Liver (tissue), 9 donors: ENCODE results near the gene NCOA3. TPM values are rescaled to one million over a fixed set of nuclear protein-coding genes. Genes with fewer than 3 reads are reported as not detected.

ENCODE experiments used
- DNase-seq: peaks from one replicate; pipeline ENCODE4 v3.0.0-alpha.2; 2017; ENCODE audit warnings: low spot score
- H3K27ac ChIP-seq, 2 donors: one replicate each; pipeline ENCODE4 v1.7.0; 2013; ENCODE audit warnings: inconsistent platforms in 2 of 2, low read length in 2 of 2, control low read depth in 1 of 2, low read depth in 1 of 2, mild to moderate bottlenecking in 1 of 2
- H3K27me3 ChIP-seq, 4 donors: one replicate each; pipeline versions ENCODE4 v1.6.1 to v1.7.0; 2013; ENCODE audit warnings: low read length in 3 of 4, inconsistent platforms in 1 of 4, mild to moderate bottlenecking in 1 of 4, moderate library complexity in 1 of 4; ENCODE audit not compliant: control insufficient read depth in 4 of 4, insufficient read depth in 4 of 4
- H3K36me3 ChIP-seq, 4 donors: one replicate each; pipeline versions ENCODE4 v1.6.1 to v1.7.0; 2013; ENCODE audit warnings: low read length in 3 of 4, mild to moderate bottlenecking in 3 of 4, low read depth in 1 of 4, moderate library complexity in 1 of 4; ENCODE audit not compliant: control insufficient read depth in 4 of 4, insufficient read depth in 3 of 4
- H3K4me1 ChIP-seq, 4 donors: one replicate each; pipeline versions ENCODE4 v1.6.1 to v1.7.0; 2013; ENCODE audit warnings: low read length in 3 of 4, mild to moderate bottlenecking in 3 of 4, moderate library complexity in 1 of 4; ENCODE audit not compliant: control insufficient read depth in 4 of 4, insufficient read depth in 4 of 4
- H3K4me3 ChIP-seq, 3 donors: one replicate each; pipeline versions ENCODE4 v1.6.1 to v1.7.0; 2013; ENCODE audit warnings: low read length in 3 of 3, control low read depth in 1 of 3, low read depth in 1 of 3, mild to moderate bottlenecking in 1 of 3
- H3K9ac ChIP-seq, 2 donors: one replicate each; pipeline ENCODE4 v1.7.0; 2013; ENCODE audit warnings: low read length in 2 of 2, mild to moderate bottlenecking in 2 of 2, moderate library complexity in 2 of 2, control low read depth in 1 of 2, low read depth in 1 of 2
- H3K9me3 ChIP-seq, 4 donors: one replicate each; pipeline versions ENCODE4 v1.6.1 to v1.7.0; 2013; ENCODE audit warnings: low read length in 3 of 4; ENCODE audit not compliant: control insufficient read depth in 4 of 4
- ATF3 ChIP-seq: IDR thresholded peaks from 2 replicates; pipeline ENCODE4 v1.6.1; 2016; ENCODE audit warnings: antibody characterized with exemption
- CTCF ChIP-seq: fragments of 150-350 bp; IDR thresholded peaks from 2 replicates; pipeline ENCODE4 v1.5.1; 2017; ENCODE audit warnings: improper control_type of control experiment, low read depth, low read length; ENCODE audit not compliant: missing input control
- EGR1 ChIP-seq, 2 donors: IDR thresholded peaks; 2 replicates each; pipeline ENCODE4 v1.6.1; 2016 to 2018; ENCODE audit warnings: antibody characterized with exemption in 2 of 2, low read depth in 2 of 2
- FOXA1 ChIP-seq: IDR thresholded peaks from 2 replicates; pipeline ENCODE4 v1.6.1; 2016; ENCODE audit warnings: antibody characterized with exemption
- FOXA2 ChIP-seq: IDR thresholded peaks from 2 replicates; pipeline ENCODE4 v1.6.1; 2016; ENCODE audit warnings: antibody characterized with exemption
- GABPA ChIP-seq, 2 donors: IDR thresholded peaks in 1 of 2; conservative IDR thresholded peaks in 1 of 2; 2 replicates each; pipeline ENCODE4 v1.6.1; 2016; ENCODE audit warnings: antibody characterized with exemption in 2 of 2, mild to moderate bottlenecking in 1 of 2, moderate library complexity in 1 of 2
- HNF4A ChIP-seq, 2 donors: conservative IDR thresholded peaks; 2 replicates each; pipeline ENCODE4 v1.6.1; 2016; ENCODE audit warnings: antibody characterized with exemption in 2 of 2, mild to moderate bottlenecking in 2 of 2
- HNF4G ChIP-seq: IDR thresholded peaks from 2 replicates; pipeline ENCODE4 v1.6.1; 2016; ENCODE audit warnings: antibody characterized with exemption
- MAX ChIP-seq: IDR thresholded peaks from 2 replicates; pipeline ENCODE4 v1.6.1; 2016; ENCODE audit warnings: antibody characterized with exemption
- NR2F2 ChIP-seq: IDR thresholded peaks from 2 replicates; pipeline ENCODE4 v1.6.1; 2016; ENCODE audit warnings: antibody characterized with exemption
- RAD21 ChIP-seq, 2 donors: IDR thresholded peaks; 2 replicates each; pipeline ENCODE4 v1.6.1; 2016; ENCODE audit warnings: antibody characterized with exemption in 2 of 2, mild to moderate bottlenecking in 2 of 2
- REST ChIP-seq: IDR thresholded peaks from 2 replicates; pipeline ENCODE4 v1.6.1; 2016; ENCODE audit warnings: antibody characterized with exemption, mild to moderate bottlenecking
- RXRA ChIP-seq, 2 donors: IDR thresholded peaks; 2 replicates each; pipeline ENCODE4 v1.6.1; 2017 to 2018; ENCODE audit warnings: antibody characterized with exemption in 2 of 2, mild to moderate bottlenecking in 1 of 2
- SP1 ChIP-seq: IDR thresholded peaks from 2 replicates; pipeline ENCODE4 v1.6.1; 2018; ENCODE audit warnings: antibody characterized with exemption, mild to moderate bottlenecking
- TAF1 ChIP-seq: conservative IDR thresholded peaks from 2 replicates; pipeline ENCODE4 v1.6.1; 2016; ENCODE audit warnings: antibody characterized with exemption, mild to moderate bottlenecking
- YY1 ChIP-seq: IDR thresholded peaks from 2 replicates; pipeline ENCODE4 v1.6.1; 2016; ENCODE audit warnings: antibody characterized with exemption, mild to moderate bottlenecking
- ZBTB33 ChIP-seq: IDR thresholded peaks from 2 replicates; pipeline ENCODE4 v1.6.1; 2016; ENCODE audit warnings: antibody characterized with exemption
- polyA plus RNA-seq, 2 donors: library from polyadenylated mRNA; stranded (reverse) in 1 of 2; unstranded in 1 of 2; fragments of 200-250 nt in 1 of 2; fragments of >200 nt in 1 of 2; fragmentation: Nextera tagmentation in 1 of 2; extraction: Ambion mirVana in 1 of 2; gene quantifications; one replicate each; pipeline versions ENCODE4 v1.2.1 to v1.2.3, GENCODE V29; 2013 to 2015
- total RNA-seq, 2 donors: library from RNA; depleted of rRNA; stranded (reverse); fragments of >200 nt; gene quantifications; one replicate each; pipeline ENCODE4 v1.2.3, GENCODE V29; 2014
- donor health status: healthy.
- donor health status: healthy.
- donor health status: healthy.
- donor health status: healthy.
- donor health status: healthy.

The NCOA3 gene
- total and polyA plus RNA-seq, 4 donors: 3.8 to 18.2 (median 8.9) TPM

GRCh38 chr20:47480705-47481104 lies 21.0 kb upstream of the NCOA3 start:
- H3K9me3 ChIP-seq: no peaks in the 10 kb centered on the region
- TF ChIP-seq CTCF: no peak
- no peak for TF ChIP-seq REST
- no peak for TF ChIP-seq EGR1 (IDR thresholded peaks at IDR 0.05; ENCODE audit: low read depth in 2 of 2)
- TF ChIP-seq RAD21 (IDR thresholded peaks at IDR 0.05): no peak
- TF ChIP-seq RXRA (IDR thresholded peaks at IDR 0.05): no peak
- TF ChIP-seq FOXA2: no peak
- no peak for TF ChIP-seq HNF4G
- no peak for TF ChIP-seq MAX
- TF ChIP-seq ATF3: no peak
- no peak for TF ChIP-seq NR2F2
- no peak for TF ChIP-seq YY1
- TF ChIP-seq SP1: no peak
- no peak for TF ChIP-seq ZBTB33
- TF ChIP-seq TAF1: no peak
- TF ChIP-seq HNF4A (conservative IDR thresholded peaks at IDR 0.05): no peak
- TF ChIP-seq FOXA1: no peak
- no peak for TF ChIP-seq GABPA (IDR thresholded peaks at IDR 0.05 in 1 of 2, conservative IDR thresholded peaks at IDR 0.05 in 1 of 2)
- DNase-seq: no peak
- no peaks in the 10 kb centered on the region for H3K36me3 ChIP-seq
- no peaks in the 10 kb centered on the region for H3K27me3 ChIP-seq
- no peak overlapping the region for H3K4me3 ChIP-seq
- no peak overlapping the region for H3K27ac ChIP-seq
- no peak overlapping the region for H3K9ac ChIP-seq
- peaks cover 0 to 2% (median 0%) of the 10 kb centered on the region in 4 donors for H3K4me1 ChIP-seq
